Measurements from ENCODE around the gene HYCC1.

DNA sequence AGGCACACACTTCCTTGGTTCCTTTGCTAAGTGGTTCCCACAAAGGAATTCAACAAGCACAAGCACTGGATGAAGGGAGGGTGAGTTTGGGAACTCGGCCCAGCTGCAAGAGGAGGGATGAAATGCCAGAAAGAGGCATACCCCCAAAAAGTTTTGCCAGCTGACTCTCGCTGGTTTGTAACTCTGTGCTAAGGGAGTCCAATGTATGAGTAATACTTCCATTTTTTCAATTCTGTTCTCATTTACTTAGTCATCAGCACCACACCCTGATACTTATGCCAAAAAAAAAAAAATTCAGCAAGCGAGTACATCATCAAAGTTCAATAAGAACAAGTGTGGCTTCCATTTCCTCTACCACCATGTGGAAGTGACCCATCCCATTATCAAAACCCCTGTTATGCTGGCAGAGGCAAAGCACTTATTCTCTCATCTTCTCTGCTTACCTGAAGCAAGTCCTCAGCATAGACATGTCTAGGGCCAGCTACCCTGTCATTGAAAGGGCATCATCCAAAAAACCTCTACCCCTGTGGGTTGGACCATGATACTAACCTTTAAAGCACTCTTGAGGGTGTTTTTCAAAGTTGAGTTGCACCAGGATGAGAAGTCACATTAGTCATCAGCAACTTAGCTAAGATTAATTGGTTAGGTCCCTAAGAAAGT, 6.9 kb upstream of the HYCC1 start:
- TF ChIP-seq KDM4B (IDR thresholded peaks at IDR 0.05; ENCODE audit: borderline replicate concordance in 2 of 2, low read depth in 1 of 2) = no peak
- TF ChIP-seq HDGF (IDR thresholded peaks at IDR 0.05) = no peak
- no peak for TF ChIP-seq FOS (IDR thresholded peaks at IDR 0.05; ENCODE audit: extremely low read depth, insufficient read length)
- TF ChIP-seq TAF1 (IDR thresholded peaks at IDR 0.05; ENCODE audit: control insufficient read depth, extremely low read depth, insufficient read depth, low read length, severe bottlenecking) = no peak
- TF ChIP-seq, protein P1, sequence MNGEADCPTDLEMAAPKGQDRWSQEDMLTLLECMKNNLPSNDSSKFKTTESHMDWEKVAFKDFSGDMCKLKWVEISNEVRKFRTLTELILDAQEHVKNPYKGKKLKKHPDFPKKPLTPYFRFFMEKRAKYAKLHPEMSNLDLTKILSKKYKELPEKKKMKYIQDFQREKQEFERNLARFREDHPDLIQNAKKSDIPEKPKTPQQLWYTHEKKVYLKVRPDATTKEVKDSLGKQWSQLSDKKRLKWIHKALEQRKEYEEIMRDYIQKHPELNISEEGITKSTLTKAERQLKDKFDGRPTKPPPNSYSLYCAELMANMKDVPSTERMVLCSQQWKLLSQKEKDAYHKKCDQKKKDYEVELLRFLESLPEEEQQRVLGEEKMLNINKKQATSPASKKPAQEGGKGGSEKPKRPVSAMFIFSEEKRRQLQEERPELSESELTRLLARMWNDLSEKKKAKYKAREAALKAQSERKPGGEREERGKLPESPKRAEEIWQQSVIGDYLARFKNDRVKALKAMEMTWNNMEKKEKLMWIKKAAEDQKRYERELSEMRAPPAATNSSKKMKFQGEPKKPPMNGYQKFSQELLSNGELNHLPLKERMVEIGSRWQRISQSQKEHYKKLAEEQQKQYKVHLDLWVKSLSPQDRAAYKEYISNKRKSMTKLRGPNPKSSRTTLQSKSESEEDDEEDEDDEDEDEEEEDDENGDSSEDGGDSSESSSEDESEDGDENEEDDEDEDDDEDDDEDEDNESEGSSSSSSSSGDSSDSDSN (IDR thresholded peaks at IDR 0.05; ENCODE audit: borderline replicate concordance in 1 of 2, low read depth in 2 of 2, low read length in 2 of 2) = no peak
- no peak for TF ChIP-seq HNRNPUL1 (IDR thresholded peaks at IDR 0.05; ENCODE audit: low read length)
- TF ChIP-seq, protein P2, sequence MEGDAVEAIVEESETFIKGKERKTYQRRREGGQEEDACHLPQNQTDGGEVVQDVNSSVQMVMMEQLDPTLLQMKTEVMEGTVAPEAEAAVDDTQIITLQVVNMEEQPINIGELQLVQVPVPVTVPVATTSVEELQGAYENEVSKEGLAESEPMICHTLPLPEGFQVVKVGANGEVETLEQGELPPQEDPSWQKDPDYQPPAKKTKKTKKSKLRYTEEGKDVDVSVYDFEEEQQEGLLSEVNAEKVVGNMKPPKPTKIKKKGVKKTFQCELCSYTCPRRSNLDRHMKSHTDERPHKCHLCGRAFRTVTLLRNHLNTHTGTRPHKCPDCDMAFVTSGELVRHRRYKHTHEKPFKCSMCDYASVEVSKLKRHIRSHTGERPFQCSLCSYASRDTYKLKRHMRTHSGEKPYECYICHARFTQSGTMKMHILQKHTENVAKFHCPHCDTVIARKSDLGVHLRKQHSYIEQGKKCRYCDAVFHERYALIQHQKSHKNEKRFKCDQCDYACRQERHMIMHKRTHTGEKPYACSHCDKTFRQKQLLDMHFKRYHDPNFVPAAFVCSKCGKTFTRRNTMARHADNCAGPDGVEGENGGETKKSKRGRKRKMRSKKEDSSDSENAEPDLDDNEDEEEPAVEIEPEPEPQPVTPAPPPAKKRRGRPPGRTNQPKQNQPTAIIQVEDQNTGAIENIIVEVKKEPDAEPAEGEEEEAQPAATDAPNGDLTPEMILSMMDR (IDR thresholded peaks at IDR 0.05 in 2 of 3, conservative IDR thresholded peaks at IDR 0.05 in 1 of 3; ENCODE audit: insufficient read depth in 2 of 3, low read depth in 1 of 3, low read length in 3 of 3) = no peak

Data from K562 (cell line).